HG03095 (cell line): ENCODE data around the gene SLC49A3.
"Not testable (repeated sequence)": the region's sequence is repeated elsewhere in the genome, so short reads cannot be mapped to it uniquely, and the experiment has no call there.

ENCODE experiments used
- ATAC-seq: cut with Tn5 transposase; IDR thresholded peaks from one replicate; pipeline ENCODE4 v1.9.1; 2021; ENCODE audit warnings: moderate library complexity; ENCODE audit not compliant: unreplicated experiment

Gene SLC49A3

DNA sequence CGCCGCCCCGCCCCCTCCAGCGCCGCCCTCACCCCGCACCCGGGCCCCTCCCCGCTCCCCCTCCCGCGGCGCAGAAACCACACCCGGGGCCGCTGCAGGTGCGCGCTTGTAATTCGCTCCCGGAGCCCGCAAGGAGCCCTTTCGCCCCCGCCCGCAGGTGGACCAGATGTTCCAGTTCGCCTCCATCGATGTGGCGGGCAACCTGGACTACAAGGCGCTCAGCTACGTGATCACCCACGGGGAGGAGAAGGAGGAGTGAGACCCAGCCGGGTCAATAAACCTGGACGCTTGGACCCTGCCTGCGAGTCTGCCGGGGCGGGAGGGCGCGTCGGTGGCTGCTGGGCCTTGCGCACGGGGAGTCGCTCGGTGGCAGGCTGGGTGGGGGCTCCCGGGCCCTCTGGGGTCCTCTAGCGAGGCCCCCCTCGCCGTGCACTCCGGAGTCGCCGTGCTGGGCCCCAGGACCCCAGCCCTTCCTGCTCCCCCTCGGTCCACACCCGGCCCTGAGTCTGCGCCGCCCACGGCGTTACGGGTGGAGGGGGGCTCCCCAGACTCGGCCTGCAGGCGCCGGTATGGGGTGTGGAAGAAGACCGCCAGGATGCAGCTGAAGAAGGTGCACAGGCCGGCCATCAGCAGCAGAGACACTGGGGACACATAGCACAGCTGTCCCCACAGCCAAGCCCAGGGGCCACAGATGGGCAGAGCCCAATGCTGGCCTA, 7.1 kb downstream of the SLC49A3 start:
- no peak for ATAC-seq

- ATAC-seq = no peak
Measured at GRCh38 chr4:680928-681645, 7.9 kb downstream of the SLC49A3 start.

DNA sequence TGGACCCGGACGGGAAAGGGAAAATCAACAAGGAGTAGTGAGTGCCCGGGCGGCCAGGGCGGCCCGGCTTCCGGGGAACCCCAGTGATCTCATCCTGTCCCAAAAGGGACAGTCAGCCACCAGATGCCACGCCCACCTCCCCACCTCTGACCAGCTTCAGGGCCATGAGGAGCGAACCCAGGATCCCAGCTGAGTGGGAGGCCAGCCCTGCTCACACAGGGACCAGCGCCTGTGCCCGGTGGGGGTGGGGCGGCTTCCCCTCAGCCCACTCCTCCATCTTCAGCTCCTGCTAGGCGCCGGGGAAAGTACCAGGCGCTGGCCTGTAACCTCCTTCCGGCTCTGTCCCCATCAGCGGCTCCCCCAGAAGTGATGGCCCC, 8.4 kb downstream of the SLC49A3 start:
- no peak for ATAC-seq

- no peak for ATAC-seq
Measured at GRCh38 chr4:680091-680490, 8.9 kb downstream of the SLC49A3 start.

GRCh38 chr4:679629-680028, 9.3 kb downstream of the SLC49A3 start:
- ATAC-seq = no peak

GRCh38 chr4:679104-679481, 9.9 kb downstream of the SLC49A3 start:
- no peak for ATAC-seq

- ATAC-seq = no peak
Measured at GRCh38 chr4:678331-679103, 10.4 kb downstream of the SLC49A3 start.

DNA sequence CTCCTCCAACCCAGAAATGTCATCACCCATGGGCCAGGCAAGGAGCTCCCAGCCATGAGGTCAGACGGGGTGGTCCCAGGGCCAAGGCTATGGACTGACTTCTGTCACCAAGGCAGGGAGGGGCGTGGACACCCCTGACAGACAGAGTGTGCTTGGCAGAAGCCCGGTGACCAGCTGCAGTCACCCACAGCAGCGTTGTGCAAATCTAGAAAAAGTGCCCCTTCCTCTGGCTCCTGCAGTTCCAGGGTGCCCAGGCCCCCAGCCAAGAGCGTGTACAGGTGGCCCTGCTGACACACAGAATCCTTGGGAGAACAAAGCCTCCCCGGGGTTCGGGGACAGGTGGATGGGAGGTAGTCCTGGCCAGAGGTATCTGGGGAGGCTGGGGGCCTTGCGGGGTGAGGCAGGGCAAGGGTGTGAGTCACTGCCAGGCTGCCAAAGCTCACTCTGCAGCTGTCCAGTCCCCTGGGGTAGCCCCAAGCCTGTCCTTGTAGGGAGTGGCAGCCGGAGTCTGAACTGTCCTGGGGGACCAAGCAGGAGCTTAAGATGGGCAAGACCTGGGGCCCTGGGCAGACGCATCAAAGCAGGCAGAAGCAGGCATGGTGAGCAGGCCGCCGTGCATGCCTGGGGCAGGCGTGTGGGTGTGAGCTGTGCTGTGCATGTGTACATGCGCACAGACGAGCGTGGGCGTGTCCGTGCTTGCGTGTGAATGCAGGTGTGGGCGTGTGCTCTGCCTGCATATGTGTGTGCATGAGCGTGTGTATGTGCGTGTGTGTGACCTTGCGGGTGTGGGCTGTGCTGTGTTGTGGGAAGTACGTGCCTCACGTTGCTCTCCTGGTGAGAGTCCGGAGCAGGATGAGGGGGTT, 11.3 kb downstream of the SLC49A3 start:
- no peak for ATAC-seq

DNA sequence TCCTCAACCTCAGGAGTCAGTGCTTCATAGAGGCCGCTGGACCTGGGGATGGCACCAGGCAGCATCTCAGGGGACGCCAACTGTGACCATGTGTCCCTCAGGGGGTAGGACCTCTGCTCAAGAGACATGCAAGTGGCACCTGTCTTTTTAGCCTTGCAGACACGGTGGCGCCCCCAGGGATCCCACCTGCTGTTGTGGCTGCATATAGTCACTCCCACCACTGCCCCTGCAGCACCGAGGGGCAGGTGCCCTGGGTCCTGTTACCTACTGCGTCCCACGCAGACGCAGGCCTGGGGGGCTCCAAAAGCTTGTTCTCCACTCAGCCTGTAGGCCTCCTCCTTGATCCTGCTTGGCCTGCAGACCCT, 12.1 kb downstream of the SLC49A3 start:
- ATAC-seq = no peak

GRCh38 chr4:675980-676870, 12.7 kb downstream of the SLC49A3 start:
- ATAC-seq = peak; percentile 32

DNA sequence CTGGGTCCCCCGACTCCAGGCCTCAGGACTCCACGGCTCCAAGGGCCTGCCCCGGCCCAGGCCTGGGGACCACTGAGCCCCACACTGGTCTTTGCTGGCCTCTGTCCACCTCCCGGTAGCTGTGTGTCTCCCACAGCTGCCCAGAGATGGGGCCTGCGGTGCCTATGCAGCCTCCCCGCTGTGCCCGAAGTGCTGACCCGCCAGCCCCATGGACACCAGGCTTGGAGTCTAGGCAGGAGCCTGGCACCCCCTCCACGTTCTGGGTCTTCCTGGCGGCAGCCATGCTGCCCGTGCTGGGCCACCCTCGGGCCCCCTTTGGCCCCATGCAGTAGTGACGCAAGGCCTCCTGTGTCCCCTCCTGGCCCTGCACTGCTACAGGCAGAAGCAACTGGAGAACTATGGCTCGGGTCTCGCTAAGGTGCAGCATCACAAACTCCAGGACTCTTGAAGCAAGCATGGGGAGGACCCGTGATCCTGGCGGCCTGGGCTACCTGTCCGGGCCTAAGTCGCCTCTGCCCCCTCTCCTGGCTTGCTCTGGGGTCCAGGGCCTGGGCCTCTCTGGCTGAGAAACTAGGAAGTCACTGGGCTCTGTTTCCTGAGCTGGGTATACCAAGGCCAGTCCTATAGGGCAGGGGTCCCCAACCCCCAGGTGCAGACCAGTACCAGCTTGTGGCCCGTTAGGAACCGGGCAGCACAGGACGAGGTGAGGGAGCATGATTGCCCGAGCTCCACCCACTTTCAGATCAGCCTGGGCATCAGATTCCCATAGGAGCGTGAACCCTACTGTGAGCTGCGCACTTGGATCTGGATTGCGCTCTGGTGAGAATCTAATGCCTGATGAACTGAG, 13.7 kb downstream of the SLC49A3 start:
- no peak for ATAC-seq

DNA sequence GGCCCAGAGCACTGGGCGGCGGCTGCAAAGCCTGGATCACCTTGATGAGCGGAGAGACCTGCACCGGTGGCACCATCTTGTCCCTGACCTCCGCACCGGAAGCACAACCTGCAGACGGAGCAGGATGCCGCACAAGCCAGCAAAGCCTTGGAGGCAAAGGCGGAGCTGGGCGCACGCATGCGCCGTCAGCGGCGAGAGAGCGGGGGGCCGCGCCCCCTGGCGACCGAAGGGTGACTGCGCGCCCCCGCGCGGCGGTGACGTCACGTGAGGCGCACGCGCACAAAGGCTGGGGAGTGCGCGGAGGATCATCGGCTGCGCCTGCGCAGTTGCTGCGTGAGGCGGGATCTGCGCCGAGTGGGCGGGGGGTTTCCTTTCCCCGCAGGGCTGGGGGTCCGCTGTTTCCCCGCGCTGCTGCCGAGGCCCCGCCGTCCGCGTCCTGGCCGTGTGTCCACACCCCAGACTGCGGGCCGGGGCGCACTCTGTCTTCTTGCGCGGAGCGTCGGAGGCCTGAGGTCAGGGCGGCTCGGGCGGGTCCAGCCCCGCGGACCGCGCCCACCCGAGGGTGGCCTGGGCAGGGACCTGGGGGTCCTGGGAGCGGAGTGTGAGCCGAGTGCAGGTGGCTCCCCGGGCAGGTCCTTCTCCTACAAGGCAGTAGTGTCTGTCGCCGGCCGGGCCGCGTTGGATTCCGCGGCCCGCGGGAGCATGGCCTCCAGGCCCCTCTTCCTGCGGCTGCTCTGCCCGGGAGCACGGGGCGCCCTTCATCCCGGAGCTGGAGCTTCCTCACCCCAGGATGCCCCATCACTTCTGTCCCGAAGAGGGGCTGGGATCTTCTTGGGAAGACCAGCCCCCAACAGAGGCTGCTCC, 14.5 kb downstream of the SLC49A3 start, which contains the start of the genes ATP5ME and MYL5:
Gene ATP5ME (minus strand): TSS at position 105 of the 864 bp plus-strand sequence. CDS start 29 bp downstream, at position 76.
Gene MYL5 (plus strand): TSS at position 371 of the 864 bp plus-strand sequence. CDS start 3,485 bp downstream, outside the sequence.
- peak; percentile 64 for ATAC-seq

DNA sequence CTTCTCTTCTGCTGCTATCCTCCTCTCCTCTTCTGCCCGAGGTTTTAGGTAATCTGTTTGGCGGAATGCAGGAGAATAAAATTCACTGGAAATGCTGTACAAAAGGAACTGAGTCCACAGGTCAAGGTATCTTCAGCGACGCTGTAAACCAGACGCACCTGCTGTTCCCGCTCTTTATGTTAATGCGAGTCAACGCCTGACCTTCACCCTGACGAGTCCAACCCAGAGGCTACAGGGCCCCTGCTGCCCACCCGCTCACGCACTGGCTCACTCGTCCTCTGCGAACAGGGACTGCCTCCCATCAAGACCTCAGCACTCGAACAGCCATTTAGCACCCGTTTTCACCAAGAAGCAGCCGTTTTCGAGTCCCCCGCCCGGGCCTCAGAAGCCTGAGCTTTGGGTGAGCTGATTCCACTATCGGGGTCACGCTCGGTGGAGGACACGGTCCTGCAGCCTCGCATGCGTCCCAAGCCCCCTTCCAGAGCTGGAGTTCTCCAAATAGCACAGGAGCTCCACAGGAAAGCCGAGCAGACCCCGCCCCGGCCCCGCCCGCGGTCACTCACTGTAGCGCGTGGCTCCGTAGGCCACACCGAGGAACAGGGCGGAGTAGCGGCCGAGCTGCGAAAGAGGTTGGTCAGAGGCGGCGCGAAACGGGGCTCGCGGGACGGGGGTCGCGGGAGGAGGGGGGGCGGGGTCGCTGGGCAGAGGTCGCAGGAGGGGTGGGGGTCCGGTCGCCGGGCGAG, 15.4 kb downstream of the SLC49A3 start:
- ATAC-seq = no peak

GRCh38 chr4:671769-672168, 17.2 kb downstream of the SLC49A3 start:
- ATAC-seq = no peak

GRCh38 chr4:669806-670559, 19.0 kb downstream of the SLC49A3 start:
- ATAC-seq = not testable (repeated sequence)

- not testable (repeated sequence) for ATAC-seq
Measured at GRCh38 chr4:668219-668618, 20.7 kb downstream of the SLC49A3 start.
